HG02870 (cell line): ENCODE results near the gene PSKH1.
A peak's percentile ranks its signal among the peaks of the same experiment; 100 is the strongest.
"Not testable (repeated sequence)": the region's sequence is repeated elsewhere in the genome, so short reads cannot be mapped to it uniquely, and the experiment has no call there.

Source experiments
- ATAC-seq: cut with Tn5 transposase; IDR thresholded peaks from one replicate; pipeline ENCODE4 v1.9.1; 2021; ENCODE audit warnings: mild to moderate bottlenecking, moderate library complexity; ENCODE audit not compliant: unreplicated experiment

Gene PSKH1

GRCh38 chr16:67892899-67893742, at the start of gene PSKH1:
TSS of gene PSKH1 (plus strand) at chr16:67893254. CDS start at chr16:67908750, 15,496 bp downstream.
- peak; percentile 94 for ATAC-seq

- ATAC-seq: no peak
Measured at GRCh38 chr16:67843343-67843765, 49.7 kb upstream of the PSKH1 start.

- no peak for ATAC-seq
Measured at GRCh38 chr16:67844497-67844896, 48.6 kb upstream of the PSKH1 start.

GRCh38 chr16:67845291-67846062, 47.6 kb upstream of the PSKH1 start:
- ATAC-seq: no peak

- ATAC-seq: no peak
Measured at GRCh38 chr16:67846063-67846319, 47.1 kb upstream of the PSKH1 start.

GRCh38 chr16:67846320-67847063, 46.6 kb upstream of the PSKH1 start, which contains the start of gene NUTF2:
TSS of gene NUTF2 (plus strand) at chr16:67846933. CDS start at chr16:67865131, 18,198 bp downstream.
- peak; percentile 49 for ATAC-seq

GRCh38 chr16:67847064-67847861, 45.8 kb upstream of the PSKH1 start, which contains the start of gene CENPT:
TSS of gene CENPT (minus strand) at chr16:67847693. CDS start at chr16:67833859, 13,834 bp downstream.
- peak; percentile 26 for ATAC-seq

GRCh38 chr16:67848118-67848517, 44.9 kb upstream of the PSKH1 start:
- no peak for ATAC-seq

GRCh38 chr16:67853670-67854069, 39.4 kb upstream of the PSKH1 start:
- no peak for ATAC-seq

GRCh38 chr16:67855789-67856188, 37.3 kb upstream of the PSKH1 start:
- ATAC-seq: no peak

- ATAC-seq: no peak
Measured at GRCh38 chr16:67856927-67857546, 36.0 kb upstream of the PSKH1 start.

- no peak for ATAC-seq
Measured at GRCh38 chr16:67857547-67858233, 35.4 kb upstream of the PSKH1 start.

- ATAC-seq: no peak
Measured at GRCh38 chr16:67858500-67858899, 34.6 kb upstream of the PSKH1 start.

- ATAC-seq: no peak
Measured at GRCh38 chr16:67860589-67861398, 32.3 kb upstream of the PSKH1 start.

- ATAC-seq: no peak
Measured at GRCh38 chr16:67861877-67862276, 31.2 kb upstream of the PSKH1 start.

- ATAC-seq: no peak
Measured at GRCh38 chr16:67862623-67863583, 30.2 kb upstream of the PSKH1 start.

- not testable (repeated sequence) for ATAC-seq
Measured at GRCh38 chr16:67864044-67864443, 29.0 kb upstream of the PSKH1 start.
